Measurements from ENCODE around the gene UBE2Q2.
A peak's percentile ranks its signal among the peaks of the same experiment; 100 is the strongest.
"Not testable (repeated sequence)": the region's sequence is repeated elsewhere in the genome, so short reads cannot be mapped to it uniquely, and the experiment has no call there.

Gene UBE2Q2

GRCh38 chr15:75827691-75828090 lies 15.6 kb upstream of the UBE2Q2 start:
- no peak for DNase-seq

- no peak for DNase-seq
Measured at GRCh38 chr15:75828429-75828828, 14.8 kb upstream of the UBE2Q2 start.

GRCh38 chr15:75830910-75831805 lies 12.1 kb upstream of the UBE2Q2 start:
- no peak for DNase-seq

GRCh38 chr15:75831806-75832102 lies 11.5 kb upstream of the UBE2Q2 start:
- DNase-seq, result no peak

GRCh38 chr15:75832114-75832513 lies 11.1 kb upstream of the UBE2Q2 start:
- DNase-seq, result no peak

GRCh38 chr15:75834021-75834420 lies 9.2 kb upstream of the UBE2Q2 start:
- no peak for DNase-seq

GRCh38 chr15:75835990-75836958 lies 7.0 kb upstream of the UBE2Q2 start:
- DNase-seq, result no peak

GRCh38 chr15:75836959-75837334 lies 6.3 kb upstream of the UBE2Q2 start:
- DNase-seq, result peak; percentile 53

GRCh38 chr15:75840659-75841058 lies 2.6 kb upstream of the UBE2Q2 start:
- DNase-seq, result no peak

- DNase-seq, result no peak
Measured at GRCh38 chr15:75841626-75842025, 1.6 kb upstream of the UBE2Q2 start.

- peak; percentile 49 for DNase-seq
Measured at GRCh38 chr15:75843678-75844581, 683 bp downstream of the UBE2Q2 start.

- DNase-seq, result peak; percentile 39
Measured at GRCh38 chr15:75844629-75845335, 1.5 kb downstream of the UBE2Q2 start.

- no peak for DNase-seq
Measured at GRCh38 chr15:75849167-75849566, 5.9 kb downstream of the UBE2Q2 start.

GRCh38 chr15:75850708-75851107 lies 7.5 kb downstream of the UBE2Q2 start:
- no peak for DNase-seq

GRCh38 chr15:75851566-75851965 lies 8.3 kb downstream of the UBE2Q2 start:
- DNase-seq, result not testable (repeated sequence)

GRCh38 chr15:75857886-75858285 lies 14.6 kb downstream of the UBE2Q2 start:
- no peak for DNase-seq

- DNase-seq, result no peak
Measured at GRCh38 chr15:75861750-75862402, 18.6 kb downstream of the UBE2Q2 start.

- no peak for DNase-seq
Measured at GRCh38 chr15:75862796-75863195, 19.5 kb downstream of the UBE2Q2 start.

GRCh38 chr15:75864213-75865059 lies 21.2 kb downstream of the UBE2Q2 start:
- DNase-seq, result no peak

GRCh38 chr15:75866045-75866444 lies 22.8 kb downstream of the UBE2Q2 start:
- not testable (repeated sequence) for DNase-seq

GRCh38 chr15:75866916-75867315 lies 23.7 kb downstream of the UBE2Q2 start:
- no peak for DNase-seq
